Erythroblast (primary cell): ENCODE data around the gene KLHL5.

Experiments
- GATA1 ChIP-seq: IDR thresholded peaks from 2 replicates; pipeline ENCODE4 v1.6.1; 2011; ENCODE audit warnings: low read depth, mild to moderate bottlenecking, control low read depth, low read length, moderate library complexity
- POLR2A ChIP-seq: IDR thresholded peaks from 2 replicates; pipeline ENCODE4 v1.6.1; 2011; ENCODE audit warnings: mild to moderate bottlenecking, low read length

DNA sequence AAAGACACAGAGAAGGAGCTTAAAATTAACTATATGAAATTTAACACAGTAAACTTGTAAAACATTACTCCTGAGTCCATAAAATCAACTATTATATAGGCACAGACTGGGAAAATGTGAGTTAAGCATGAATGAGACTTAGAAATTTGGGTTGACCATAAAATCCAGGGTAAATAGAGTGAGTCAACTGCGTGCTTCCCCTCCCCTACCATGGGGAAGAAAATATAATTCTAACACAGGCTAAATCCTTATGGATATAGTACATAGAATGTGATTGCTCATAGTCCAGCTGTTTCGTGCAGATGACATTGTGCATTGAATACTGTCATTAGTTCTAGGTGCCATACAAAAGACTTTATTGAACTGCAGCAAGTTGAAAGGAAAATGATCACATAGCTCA lies 42.2 kb downstream of the KLHL5 start:
- TF ChIP-seq POLR2A (no peak), GATA1 (no peak)
